Daoy (cell line): ENCODE results near the gene WDR87. TPM values are rescaled to one million over a fixed set of nuclear protein-coding genes. Genes with fewer than 3 reads are reported as not detected.

Experiments used
- DNase-seq: peaks from one replicate; pipeline ENCODE4 v3.0.0-alpha.2; 2015; ENCODE audit warnings: low read depth
- total RNA-seq: library from RNA; depleted of rRNA; stranded (reverse); fragments of >200 nt; shearing (Covaris generic); gene quantifications from 2 replicates; pipeline ENCODE4 v1.2.3, GENCODE V29; 2014; rRNA removed

WDR87 gene
- total RNA-seq: not detected in 2 replicates

DNA sequence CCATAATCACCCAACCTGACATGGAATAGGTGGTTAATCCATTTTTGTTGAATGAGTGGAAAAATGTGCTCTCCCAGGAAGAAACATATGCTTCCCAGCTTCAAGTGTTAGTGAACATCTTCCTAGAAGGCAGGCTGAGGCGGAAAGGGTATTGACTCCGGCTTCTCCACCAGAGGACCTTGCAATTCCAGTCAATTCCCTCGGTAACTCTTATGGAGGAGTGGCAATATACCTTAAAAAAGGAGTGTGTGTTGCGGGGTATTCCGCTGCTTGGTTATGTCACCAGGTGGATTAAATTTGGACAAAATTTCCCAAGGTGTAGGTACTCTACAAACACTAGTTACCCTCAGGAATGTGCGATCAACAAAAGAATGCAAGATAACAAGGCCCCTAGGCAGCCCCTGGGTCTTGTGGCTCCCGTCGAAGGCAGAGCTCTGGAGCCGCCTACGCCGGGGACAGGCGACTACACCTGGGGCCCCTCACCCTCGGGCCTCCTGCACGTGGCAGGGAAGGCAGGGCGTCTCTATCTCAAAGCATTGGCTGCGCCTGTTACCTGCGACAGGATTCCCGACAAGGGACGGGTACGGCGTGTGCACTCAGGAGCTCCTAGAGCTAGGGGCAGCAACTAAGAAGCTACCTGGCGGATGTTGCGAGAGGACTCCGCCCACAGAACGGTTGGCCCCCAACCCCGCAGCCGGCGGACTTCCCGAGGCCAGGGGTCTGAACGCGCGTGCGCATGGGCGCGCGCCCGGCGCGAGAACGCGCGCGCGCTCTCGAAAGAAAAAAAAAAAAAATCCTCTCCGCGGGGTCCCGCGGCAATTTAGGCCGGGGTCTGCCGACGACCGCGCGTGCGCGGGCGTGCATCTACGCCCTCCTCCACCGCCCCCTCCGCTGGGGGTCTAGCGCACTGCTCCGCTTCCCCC, at the start of gene WDR87:
WDR87 (minus strand) TSS at position 649 of the 923 bp plus-strand sequence. CDS start 8,355 bp downstream, outside the sequence.
- DNase-seq: peak; percentile 41

DNA sequence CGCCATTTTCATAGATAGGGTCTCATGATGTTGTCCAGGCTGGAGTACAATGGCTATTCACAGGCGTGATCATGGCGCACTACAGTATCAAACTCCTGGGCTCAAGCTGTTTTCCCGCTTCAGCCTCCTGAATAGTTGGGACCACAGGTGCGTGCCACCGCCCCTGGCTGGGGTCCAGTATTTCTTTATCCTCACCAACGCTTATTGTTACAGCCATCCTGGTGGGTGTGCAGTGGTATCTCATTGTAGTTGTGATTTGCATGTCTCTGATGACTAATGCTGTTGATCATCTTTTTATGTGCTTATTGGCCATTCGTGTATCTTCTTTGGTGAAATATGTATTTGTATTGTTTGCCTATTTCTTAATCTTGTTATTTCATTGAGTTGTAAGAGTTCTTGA, 49.6 kb upstream of the WDR87 start:
- no peak for DNase-seq

GRCh38 chr19:37954421-37954874, 48.1 kb upstream of the WDR87 start:
- no peak for DNase-seq

DNA sequence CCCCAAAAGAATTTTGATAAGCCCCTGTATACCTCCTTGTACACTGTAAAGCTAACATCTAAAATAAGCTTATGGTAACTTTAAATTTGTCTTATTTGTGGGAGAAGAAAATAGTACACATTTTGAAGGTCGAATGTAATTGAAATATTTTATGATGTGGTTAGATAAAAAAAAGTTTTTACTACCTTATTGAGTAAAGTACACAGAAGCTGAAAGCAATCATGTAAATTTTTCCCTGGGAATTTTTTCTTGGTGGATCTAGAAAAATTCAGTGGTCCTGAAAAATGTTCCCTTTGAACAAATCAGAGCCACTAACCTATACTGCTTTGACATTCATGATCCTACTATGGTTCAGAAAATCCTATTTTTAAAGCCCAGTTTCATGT, 47.5 kb upstream of the WDR87 start:
- DNase-seq: no peak

- peak; percentile 65 for DNase-seq
Observed at GRCh38 chr19:37953171-37953917, 47.0 kb upstream of the WDR87 start.

DNA sequence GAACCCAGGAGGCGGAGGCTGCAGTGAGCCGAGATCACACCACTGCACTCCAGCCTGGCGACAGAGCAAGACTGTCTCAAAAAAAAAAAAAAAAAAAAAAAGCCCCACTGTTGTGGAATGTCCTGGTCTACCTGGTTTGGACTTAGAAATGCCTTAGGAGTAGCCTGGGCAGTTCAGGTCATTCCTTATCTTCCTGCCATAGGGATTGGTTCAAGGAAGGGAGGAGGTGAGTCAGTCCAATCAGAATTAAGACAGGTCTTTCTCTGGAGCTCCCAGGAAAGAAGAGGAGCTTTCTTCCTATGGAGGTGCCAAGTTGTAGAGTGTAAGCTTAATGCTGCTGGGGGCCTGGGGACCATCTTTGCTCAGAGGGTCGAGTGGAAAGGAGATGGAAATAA, 45.4 kb upstream of the WDR87 start:
- DNase-seq: no peak

DNA sequence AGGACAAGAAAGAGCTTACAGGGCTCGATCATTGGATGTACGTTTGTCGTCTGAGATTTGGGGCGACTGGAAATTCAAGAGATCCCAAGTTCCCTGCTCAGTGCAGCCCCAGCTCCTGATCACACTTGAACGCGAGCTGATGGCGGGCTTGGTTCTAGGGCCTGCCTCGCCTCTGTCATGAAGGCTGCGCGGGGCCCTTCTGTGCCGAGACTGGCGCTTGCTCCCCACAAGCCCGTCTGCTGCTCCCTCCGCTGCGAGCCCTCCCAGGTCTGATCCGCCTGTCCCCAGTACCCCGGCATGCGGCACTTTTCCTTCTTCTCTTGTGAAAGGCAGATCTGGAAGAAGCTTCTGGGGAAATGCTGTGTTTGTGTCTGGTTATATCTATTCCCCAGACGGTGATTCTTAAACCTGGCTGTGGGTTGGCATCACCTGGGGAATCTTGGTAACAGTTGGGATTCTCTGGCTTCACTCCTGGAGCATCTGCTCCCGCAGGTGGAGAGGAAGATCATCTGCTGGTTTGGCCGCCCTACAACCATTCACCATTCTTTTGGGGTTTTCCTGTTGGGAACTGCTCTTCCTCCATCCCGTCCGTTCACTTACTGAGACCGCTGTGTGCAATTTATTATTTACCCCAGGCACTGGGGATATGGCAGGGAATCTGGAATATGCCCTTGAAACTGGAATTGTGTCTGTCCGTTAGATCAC, 44.2 kb upstream of the WDR87 start:
- no peak for DNase-seq

DNA sequence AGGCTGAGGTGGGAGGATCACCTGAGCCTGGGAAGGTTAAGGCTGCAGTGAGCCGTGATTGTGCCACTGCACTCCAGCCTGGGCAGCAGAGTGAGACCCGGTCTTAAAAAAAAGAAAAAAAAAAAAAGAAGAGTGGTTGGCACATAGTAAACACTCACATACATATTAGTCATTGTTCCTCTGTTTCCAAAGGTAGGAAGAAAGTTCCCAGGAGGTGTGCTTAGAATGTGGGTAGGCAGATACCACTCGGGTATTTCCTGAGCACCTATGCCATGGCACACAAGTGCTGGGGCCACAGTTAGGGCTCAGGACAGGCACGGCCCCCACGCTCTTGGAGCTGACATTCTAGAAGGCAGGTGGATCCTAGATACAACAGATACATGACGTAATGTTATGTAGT, 42.0 kb upstream of the WDR87 start:
- no peak for DNase-seq

- DNase-seq: no peak
Observed at GRCh38 chr19:37947778-37948177, 41.4 kb upstream of the WDR87 start.

- DNase-seq: no peak
Observed at GRCh38 chr19:37946132-37946531, 39.7 kb upstream of the WDR87 start.

DNA sequence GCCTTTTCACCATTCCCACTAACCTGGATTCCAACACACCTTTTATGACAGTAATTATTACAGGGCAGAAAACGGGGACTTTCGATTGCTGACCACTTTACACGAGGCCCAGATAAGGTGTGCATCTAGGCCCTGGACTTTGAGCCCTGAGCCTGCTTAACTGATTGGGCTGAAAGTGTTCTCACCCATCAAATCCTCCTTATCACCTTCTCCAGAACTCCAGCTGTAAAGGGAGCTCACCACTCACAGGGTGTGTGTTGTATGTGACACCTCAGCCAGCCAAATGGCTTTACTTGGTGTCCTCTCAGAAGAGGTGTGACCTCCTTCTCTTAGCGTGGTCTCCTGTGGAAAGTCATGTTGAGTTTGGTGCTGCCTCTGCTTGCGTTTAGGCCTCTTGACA, 37.1 kb upstream of the WDR87 start:
- no peak for DNase-seq

DNA sequence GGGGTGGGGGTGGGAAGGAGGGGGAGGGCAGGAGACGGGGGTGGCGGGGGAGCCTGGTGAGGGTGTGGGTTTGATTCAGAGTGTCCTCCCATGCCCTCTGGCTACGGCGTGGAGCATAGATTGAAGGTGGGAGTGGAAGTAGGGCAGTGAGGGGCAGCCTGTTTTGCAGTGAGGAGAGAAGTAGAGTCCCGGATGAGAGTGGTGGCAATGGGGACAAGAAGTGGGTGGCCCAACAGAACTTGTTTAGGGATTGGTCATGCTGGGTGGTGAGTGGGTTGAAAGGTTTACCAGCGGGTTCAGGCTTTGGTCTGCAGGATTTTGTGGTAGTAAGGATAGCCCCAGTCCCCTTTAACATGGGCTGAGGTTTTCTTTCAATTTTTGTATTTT, 36.1 kb upstream of the WDR87 start:
- DNase-seq: no peak

DNA sequence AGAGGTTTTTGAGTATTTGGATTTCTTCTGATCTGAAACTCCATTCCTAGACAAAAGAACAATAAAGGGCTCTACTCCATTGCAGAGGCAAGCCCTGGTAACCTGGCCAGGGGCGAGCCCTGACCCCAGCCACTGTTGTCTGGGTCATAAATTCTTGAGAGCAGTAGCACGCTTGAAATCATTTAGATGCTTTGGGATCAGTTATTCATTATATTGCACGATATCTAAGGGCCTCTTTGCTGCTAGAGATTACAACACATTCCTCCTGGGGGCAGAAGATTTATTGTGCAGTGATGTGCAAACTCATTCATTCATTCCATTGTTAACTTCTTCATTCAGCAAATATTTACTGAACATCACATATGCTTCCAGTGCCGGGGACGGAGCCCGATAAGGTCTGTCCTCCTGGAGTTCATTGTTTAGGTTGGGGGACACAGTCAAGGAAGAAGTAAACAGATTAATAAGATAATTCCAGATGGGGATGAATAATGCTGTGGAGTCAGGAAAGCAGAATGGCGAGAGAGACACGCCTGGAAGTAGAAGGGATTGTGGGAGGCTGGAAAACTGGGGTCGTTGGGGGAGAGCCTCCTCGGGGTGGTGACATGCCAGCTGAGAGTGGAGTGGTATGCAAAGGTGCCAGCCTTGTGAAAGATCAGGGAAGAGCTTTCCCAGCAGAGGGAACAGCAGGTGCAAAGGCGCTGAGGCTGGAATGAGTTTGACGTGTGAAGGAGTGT, 35.6 kb upstream of the WDR87 start:
- DNase-seq: no peak

DNA sequence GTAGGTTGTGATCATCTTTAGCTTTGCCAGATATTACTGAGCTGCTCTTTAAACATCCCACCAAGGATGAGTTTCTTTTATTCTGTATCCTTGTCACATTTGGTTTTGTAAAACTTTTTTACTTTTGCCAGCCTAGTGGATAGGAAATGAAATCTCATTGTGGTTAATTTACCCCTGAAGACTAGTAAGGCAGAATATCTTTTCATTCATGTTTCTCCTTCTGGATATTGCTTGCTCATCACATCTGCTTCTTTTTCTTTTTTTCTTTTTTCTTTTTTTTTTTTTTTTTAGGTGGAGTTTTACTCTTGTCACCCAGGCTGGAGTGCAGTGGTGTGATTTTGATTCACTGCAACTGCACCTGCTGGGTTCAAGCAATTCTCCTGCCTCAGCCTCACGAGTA, 32.0 kb upstream of the WDR87 start:
- DNase-seq: no peak

GRCh38 chr19:37936886-37937285, 30.5 kb upstream of the WDR87 start:
- DNase-seq: no peak

GRCh38 chr19:37936166-37936565, 29.8 kb upstream of the WDR87 start:
- DNase-seq: no peak

DNA sequence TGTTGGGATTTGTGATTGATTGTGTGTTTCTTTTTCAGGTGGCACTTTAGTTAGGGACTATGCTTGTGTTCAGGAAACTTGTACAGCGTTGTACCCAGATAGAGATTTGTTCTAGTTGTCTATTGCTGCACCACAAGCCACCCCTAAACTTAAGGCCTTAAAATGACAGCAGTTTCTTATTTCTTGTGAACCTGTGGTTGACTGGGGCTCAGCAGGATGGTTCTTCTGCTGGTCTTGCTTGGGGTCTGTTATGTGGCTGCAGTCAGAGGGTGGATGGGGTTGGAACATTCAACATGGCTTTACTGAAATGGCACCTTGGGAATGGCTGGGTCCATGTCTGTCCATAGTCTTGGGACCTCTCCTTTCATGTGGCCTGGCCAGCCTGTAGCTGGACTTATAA, 28.9 kb upstream of the WDR87 start:
- DNase-seq: no peak

- DNase-seq: no peak
Observed at GRCh38 chr19:37933937-37934358, 27.6 kb upstream of the WDR87 start.

DNA sequence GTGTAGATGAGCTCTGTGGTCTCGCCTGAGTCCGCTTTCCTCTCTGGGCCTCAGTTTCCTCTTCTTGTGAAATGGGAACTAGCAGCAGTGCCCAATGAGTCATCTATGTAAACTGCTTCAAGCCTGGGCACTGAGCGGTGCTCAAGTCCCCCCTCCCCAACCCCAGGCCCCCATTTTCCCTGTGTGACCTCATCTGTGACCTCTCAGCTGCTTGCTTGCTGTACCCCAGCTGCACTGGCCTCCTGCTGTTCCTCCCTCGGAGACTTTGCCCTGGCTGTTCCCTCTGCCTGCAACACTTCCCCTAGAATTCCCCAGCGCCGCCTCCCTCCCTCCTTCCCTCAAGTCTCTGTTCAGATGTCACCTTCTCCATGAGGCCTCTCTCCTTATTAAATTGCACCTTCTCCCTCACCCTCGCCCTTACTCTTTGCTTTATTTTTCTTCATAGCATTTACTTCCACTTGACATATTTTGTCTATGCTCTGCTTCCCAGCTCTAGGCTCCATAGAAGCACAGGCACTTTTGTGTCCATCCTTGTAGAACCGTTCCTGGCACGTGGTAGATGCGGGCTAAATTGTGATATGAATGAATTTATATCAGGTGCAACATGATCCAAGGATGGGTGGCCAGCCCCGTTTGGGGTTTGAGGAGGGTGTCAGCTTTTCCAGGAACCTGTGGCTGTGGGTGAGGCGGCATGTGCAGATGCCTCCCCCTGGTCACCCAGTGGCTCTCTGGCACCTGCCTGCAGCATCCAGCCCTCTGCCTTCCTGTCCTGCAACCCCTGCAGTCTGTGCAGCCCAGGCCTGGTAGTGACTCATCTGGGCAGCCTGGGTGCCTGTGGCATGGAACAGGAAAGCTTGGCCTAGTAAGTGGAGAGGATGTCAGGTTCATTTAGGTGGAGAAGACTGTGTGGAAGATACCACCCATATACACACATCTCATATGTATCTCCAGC, 26.9 kb upstream of the WDR87 start:
- peak; percentile 74 for DNase-seq
